Astrocyte (in vitro differentiated cells and primary cell): ENCODE measurements around the gene OCA2. TPM values are rescaled to one million over a fixed set of nuclear protein-coding genes. Genes with fewer than 3 reads are reported as not detected.

Source experiments
- DNase-seq: peaks from one replicate; pipeline ENCODE4 v3.0.0-alpha.2; 2010; ENCODE audit warnings: low read depth
- FAIRE-seq: peaks from 2 replicates; lab custom pipeline; 2011; peaks lifted over from hg19 to GRCh38; lab: Jason Lieb, UNC
- H2AFZ ChIP-seq: 2 replicates; pipeline ENCODE4 v1.6.0; 2012; ENCODE audit warnings: low read depth, low read length, inconsistent platforms
- H3K27ac ChIP-seq: 2 replicates; pipeline ENCODE4 v1.5.1; 2011; ENCODE audit warnings: low read depth, low read length, inconsistent platforms
- H3K27me3 ChIP-seq: 2 replicates; pipeline ENCODE4 v1.6.0; 2011; ENCODE audit warnings: low read length, inconsistent platforms; ENCODE audit not compliant: insufficient read depth
- H3K36me3 ChIP-seq: 2 replicates; pipeline ENCODE4 v1.5.1; 2011; ENCODE audit warnings: low read length, inconsistent platforms; ENCODE audit not compliant: insufficient read depth
- H3K4me1 ChIP-seq: 2 replicates; pipeline ENCODE4 v1.5.1; 2011; ENCODE audit warnings: low read length, inconsistent platforms; ENCODE audit not compliant: insufficient read depth
- H3K4me2 ChIP-seq: 2 replicates; pipeline ENCODE4 v1.6.0; 2012; ENCODE audit warnings: low read length, inconsistent platforms
- H3K4me3 ChIP-seq: 2 replicates; pipeline ENCODE4 v1.5.1; 2011; ENCODE audit warnings: low read depth, mild to moderate bottlenecking, low read length, inconsistent platforms; ENCODE audit not compliant: insufficient read depth
- H3K79me2 ChIP-seq: 2 replicates; pipeline ENCODE4 v1.6.0; 2012; ENCODE audit warnings: mild to moderate bottlenecking, low read length, inconsistent platforms; ENCODE audit not compliant: insufficient read depth
- H3K9ac ChIP-seq: 2 replicates; pipeline ENCODE4 v1.6.0; 2012; ENCODE audit warnings: mild to moderate bottlenecking, low read length, inconsistent platforms
- H3K9me3 ChIP-seq: 2 replicates; pipeline ENCODE4 v1.5.1; 2012; ENCODE audit warnings: low read depth, mild to moderate bottlenecking, low read length, inconsistent platforms; ENCODE audit not compliant: insufficient read depth
- H4K20me1 ChIP-seq: 2 replicates; pipeline ENCODE4 v1.6.0; 2012; ENCODE audit warnings: low read length, inconsistent platforms; ENCODE audit not compliant: insufficient read depth
- H3K27ac Mint-ChIP-seq: one replicate; pipeline ENCODE4 v1.8.0; 2021; ENCODE audit warnings: mild to moderate bottlenecking, mixed read lengths; ENCODE audit not compliant: unreplicated experiment
- H3K27me3 Mint-ChIP-seq: one replicate; pipeline ENCODE4 v1.8.0; 2021; ENCODE audit warnings: low read depth, mixed read lengths; ENCODE audit not compliant: unreplicated experiment
- H3K36me3 Mint-ChIP-seq: one replicate; pipeline ENCODE4 v1.8.0; 2021; ENCODE audit warnings: low read depth, mixed read lengths; ENCODE audit not compliant: unreplicated experiment
- H3K4me1 Mint-ChIP-seq: one replicate; pipeline ENCODE4 v1.8.0; 2021; ENCODE audit warnings: low read depth, mixed read lengths; ENCODE audit not compliant: unreplicated experiment
- H3K4me3 Mint-ChIP-seq: one replicate; pipeline ENCODE4 v1.8.0; 2021; ENCODE audit warnings: mild to moderate bottlenecking, moderate library complexity, mixed read lengths; ENCODE audit not compliant: unreplicated experiment
- H3K9me3 Mint-ChIP-seq: one replicate; pipeline ENCODE4 v1.8.0; 2021; ENCODE audit warnings: mild to moderate bottlenecking, mixed read lengths; ENCODE audit not compliant: unreplicated experiment
- CTCF ChIP-seq: IDR thresholded peaks from 2 replicates; pipeline ENCODE4 v1.5.1; 2011; ENCODE audit warnings: low read depth, mild to moderate bottlenecking, inconsistent platforms, low read length, moderate library complexity; ENCODE audit not compliant: insufficient read depth
- EZH2 ChIP-seq: IDR thresholded peaks from 2 replicates; pipeline ENCODE4 v1.6.1; 2012; ENCODE audit warnings: mild to moderate bottlenecking, low read length, inconsistent platforms; ENCODE audit not compliant: insufficient read depth
- total RNA-seq: library from RNA; stranded (reverse); gene quantifications from 2 replicates; pipeline ENCODE4 v1.2.1, GENCODE V29; 2021

Gene OCA2
- total RNA-seq, 1 donor from 2014 or later = 2.9 TPM

- Histone ChIP-seq H3K27me3 (no peaks in the 10 kb centered on the region), H3K27ac (no peak overlapping the region), H3K4me2 (no peak overlapping the region), H3K9ac (no peak overlapping the region), H3K4me1 (no peaks in the 10 kb centered on the region), H3K9me3 (no peaks in the 10 kb centered on the region), H4K20me1 (no peaks in the 10 kb centered on the region), H3K79me2 (no peaks in the 10 kb centered on the region), H2AFZ (no peak overlapping the region), H3K36me3 (no peaks in the 10 kb centered on the region), H3K4me3 (no peak overlapping the region)
- FAIRE-seq (no peak), DNase-seq (no peak)
- H3K9me3 Mint-ChIP-seq = peaks cover 2% of the 10 kb centered on the region
- no peak overlapping the region for H3K27ac Mint-ChIP-seq
- H3K4me1 Mint-ChIP-seq = peaks cover 7% of the 10 kb centered on the region
- no peaks in the 10 kb centered on the region for H3K27me3 Mint-ChIP-seq
- no peaks in the 10 kb centered on the region for H3K36me3 Mint-ChIP-seq
- TF ChIP-seq EZH2 = no peak
- TF ChIP-seq CTCF = no peak
- H3K4me3 Mint-ChIP-seq = no peak overlapping the region
These were observed 125.2 kb downstream of the OCA2 start for GRCh38 chr15:27973886-27974285.

GRCh38 chr15:27970661-27971392 lies 128.3 kb downstream of the OCA2 start:
- FAIRE-seq = no peak
- TF ChIP-seq CTCF (no peak), EZH2 (no peak)
- Histone ChIP-seq H3K4me1 (no peaks in the 10 kb centered on the region), H3K79me2 (no peaks in the 10 kb centered on the region), H2AFZ (no peak overlapping the region), H3K27ac (no peak overlapping the region), H3K9ac (no peak overlapping the region), H3K27me3 (no peaks in the 10 kb centered on the region), H3K4me2 (no peak overlapping the region), H4K20me1 (no peaks in the 10 kb centered on the region), H3K4me3 (no peak overlapping the region), H3K9me3 (no peaks in the 10 kb centered on the region), H3K36me3 (no peaks in the 10 kb centered on the region)
- Mint-ChIP-seq H3K27ac (no peak overlapping the region), H3K27me3 (no peaks in the 10 kb centered on the region), H3K4me3 (no peak overlapping the region), H3K36me3 (no peaks in the 10 kb centered on the region), H3K9me3 (peaks cover 2% of the 10 kb centered on the region), H3K4me1 (no peaks in the 10 kb centered on the region)
- DNase-seq = no peak

GRCh38 chr15:27967541-27967940 lies 131.6 kb downstream of the OCA2 start:
- Histone ChIP-seq H3K9me3 (no peaks in the 10 kb centered on the region), H3K4me3 (no peak overlapping the region), H3K36me3 (no peaks in the 10 kb centered on the region), H4K20me1 (no peaks in the 10 kb centered on the region), H3K4me2 (no peak overlapping the region), H3K79me2 (no peaks in the 10 kb centered on the region), H2AFZ (no peak overlapping the region), H3K4me1 (no peaks in the 10 kb centered on the region), H3K9ac (no peak overlapping the region), H3K27me3 (no peaks in the 10 kb centered on the region), H3K27ac (no peak overlapping the region)
- TF ChIP-seq EZH2 (no peak), CTCF (no peak)
- Mint-ChIP-seq H3K9me3 (no peaks in the 10 kb centered on the region), H3K27me3 (no peaks in the 10 kb centered on the region), H3K4me3 (no peak overlapping the region), H3K27ac (no peak overlapping the region), H3K36me3 (no peaks in the 10 kb centered on the region), H3K4me1 (no peaks in the 10 kb centered on the region)
- FAIRE-seq (no peak), DNase-seq (no peak)
